K562 (cell line): ENCODE results near the gene ZFX.

ENCODE experiments used
- CEBPB ChIP-seq: fragments of 450-650 bp; IDR thresholded peaks from 2 replicates; pipeline ENCODE4 v1.6.1; 2016; ENCODE audit warnings: missing genetic modification characterization, missing compliant biosample characterization
- CTCF ChIP-seq, 3 experiments: IDR thresholded peaks in 2 of 3; conservative IDR thresholded peaks in 1 of 3; 2 replicates each; pipeline ENCODE4 v1.5.1; 2011 to 2012; ENCODE audit warnings: low read length in 3 of 3, mild to moderate bottlenecking in 3 of 3, control low read depth in 2 of 3, improper control_type of control experiment in 1 of 3, inconsistent platforms in 1 of 3, low read depth in 1 of 3, mixed read lengths in 1 of 3, moderate library complexity in 1 of 3; ENCODE audit not compliant: insufficient read depth in 2 of 3
- ELF4 ChIP-seq: fragments of 450-650 bp; formaldehyde crosslinking; IDR thresholded peaks from 2 replicates; pipeline ENCODE4 v1.4.0; 2022; ENCODE audit warnings: missing genetic modification characterization
- GABPA ChIP-seq: fragments of 200-800 bp; sonication (Bioruptor generic); conservative IDR thresholded peaks from 2 replicates; pipeline ENCODE4 v1.6.1; 2016; ENCODE audit warnings: low read depth, missing genetic modification characterization, missing compliant biosample characterization
- HDAC6 ChIP-seq: IDR thresholded peaks from 2 replicates; pipeline ENCODE4 v1.6.1; 2012; ENCODE audit warnings: low read depth, mild to moderate bottlenecking, control low read depth, inconsistent platforms, low read length, moderate library complexity
- KDM4B ChIP-seq, 2 experiments: fragments of 450-650 bp in 1 of 2; sonication (generic) in 1 of 2; IDR thresholded peaks; 2 replicates each; pipeline ENCODE4 v1.6.1; 2016 to 2017; ENCODE audit warnings: borderline replicate concordance in 2 of 2, antibody characterized with exemption in 1 of 2, low read depth in 1 of 2, mild to moderate bottlenecking in 1 of 2
- KLF13 ChIP-seq: fragments of 450-650 bp; IDR thresholded peaks from 2 replicates; pipeline ENCODE4 v1.6.1; 2016; ENCODE audit warnings: missing genetic modification characterization, low read depth, mild to moderate bottlenecking, missing compliant biosample characterization, moderate library complexity, borderline replicate concordance
- MXI1 ChIP-seq: IDR thresholded peaks from 2 replicates; pipeline ENCODE4 v1.6.1; 2011; ENCODE audit warnings: low read depth, mild to moderate bottlenecking, improper control_type of control experiment, low read length
- NCOA2 ChIP-seq, 2 experiments: fragments of 450-650 bp; IDR thresholded peaks; 2 replicates each; pipeline ENCODE4 v1.6.1; 2018; ENCODE audit warnings: mild to moderate bottlenecking in 2 of 2, moderate library complexity in 1 of 2; ENCODE audit not compliant: partially characterized antibody in 2 of 2
- PRMT5 ChIP-seq: sonication (generic); formaldehyde crosslinking; IDR thresholded peaks from 2 replicates; pipeline ENCODE4 v1.5.0; 2020; ENCODE audit warnings: missing genetic modification reagents
- RCOR1 ChIP-seq, 2 experiments: IDR thresholded peaks; 2 replicates each; pipeline ENCODE4 v1.6.1; 2012; ENCODE audit warnings: low read depth in 2 of 2, low read length in 2 of 2, borderline replicate concordance in 1 of 2, improper control_type of control experiment in 1 of 2
- SMC3 ChIP-seq: conservative IDR thresholded peaks from 2 replicates; pipeline ENCODE4 v1.6.1; 2011; ENCODE audit warnings: low read depth, low read length, improper control_type of control experiment; ENCODE audit not compliant: insufficient read depth
- SRF ChIP-seq, 2 experiments: fragments of 250-450, 450-650 bp in 1 of 2; sonication (Bioruptor Pico) in 1 of 2; sonication (generic) in 1 of 2; formaldehyde crosslinking; IDR thresholded peaks; 2 replicates each; pipeline versions ENCODE4 v1.5.0 to v1.5.1; 2020 to 2022; ENCODE audit warnings: mild to moderate bottlenecking in 1 of 2, missing genetic modification reagents in 1 of 2
- ZNF282 ChIP-seq: sonication (generic); formaldehyde crosslinking; IDR thresholded peaks from 2 replicates; pipeline ENCODE4 v1.8.1; 2023; ENCODE audit warnings: missing genetic modification reagents

- TF ChIP-seq RCOR1 (IDR thresholded peaks at IDR 0.05; ENCODE audit: borderline replicate concordance in 1 of 2, low read depth in 2 of 2, low read length in 2 of 2) (peak in 1 of 2 experiments; percentile 78; a peak in 2 of 4 replicates), NCOA2 (IDR thresholded peaks at IDR 0.05; ENCODE audit: partially characterized antibody in 2 of 2) (no peak), ELF4 (CRISPR knock-in tag) (no peak), SRF (CRISPR knock-in tag; IDR thresholded peaks at IDR 0.05) (no peak), KLF13 (tag) (no peak), HDAC6 (no peak), CEBPB (tag) (no peak), PRMT5 (CRISPR knock-in tag) (no peak), ZNF282 (CRISPR knock-in tag) (no peak), GABPA (tag) (peak; percentile 70), CTCF (IDR thresholded peaks at IDR 0.05 in 2 of 3, conservative IDR thresholded peaks at IDR 0.05 in 1 of 3; ENCODE audit: insufficient read depth in 2 of 3, low read depth in 1 of 3, low read length in 3 of 3) (no peak), SMC3 (no peak), MXI1 (no peak), KDM4B (IDR thresholded peaks at IDR 0.05; ENCODE audit: borderline replicate concordance in 2 of 2, low read depth in 1 of 2) (no peak)
Measured at GRCh38 chrX:24100713-24101112, 48.8 kb upstream of the ZFX start.
